A673 (cell line): ENCODE results near the gene GUCA2B.

Experiments used
- EZH2 ChIP-seq: fragments of 200-600 bp; sonication (generic); IDR thresholded peaks from 2 replicates; pipeline ENCODE4 v1.6.1; 2017; ENCODE audit warnings: borderline replicate concordance, low read depth, mild to moderate bottlenecking, mixed read lengths, antibody characterized with exemption, low read length; ENCODE audit not compliant: poor library complexity, severe bottlenecking
- TF ChIP-seq, protein P1 (sequence below): fragments of 300-800, 200-600 bp; sonication (generic); conservative IDR thresholded peaks from 2 replicates; pipeline ENCODE4 v1.5.1; 2017; ENCODE audit warnings: low read depth, mild to moderate bottlenecking, antibody characterized with exemption, low read length, moderate library complexity, mixed read lengths

DNA sequence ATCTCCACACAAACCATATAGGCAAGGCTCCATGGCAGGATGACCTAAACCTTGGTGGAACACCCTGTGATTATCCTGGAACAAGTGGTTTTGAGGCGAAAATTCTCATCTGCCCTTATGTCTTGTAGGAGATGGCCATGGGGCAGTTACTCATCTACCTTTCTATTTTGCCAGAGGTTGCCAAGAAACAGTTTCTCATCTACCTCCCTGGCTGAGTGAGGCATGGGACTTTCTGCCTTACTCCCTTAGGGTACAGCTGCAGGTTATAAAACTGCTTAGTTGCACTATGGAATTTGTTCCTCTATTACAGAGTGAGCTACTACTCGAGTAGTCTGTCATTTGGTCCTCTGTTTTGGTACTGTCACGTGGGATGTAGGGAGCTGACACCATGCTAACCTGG lies 42.6 kb downstream of the GUCA2B start:
- TF ChIP-seq, protein P1, sequence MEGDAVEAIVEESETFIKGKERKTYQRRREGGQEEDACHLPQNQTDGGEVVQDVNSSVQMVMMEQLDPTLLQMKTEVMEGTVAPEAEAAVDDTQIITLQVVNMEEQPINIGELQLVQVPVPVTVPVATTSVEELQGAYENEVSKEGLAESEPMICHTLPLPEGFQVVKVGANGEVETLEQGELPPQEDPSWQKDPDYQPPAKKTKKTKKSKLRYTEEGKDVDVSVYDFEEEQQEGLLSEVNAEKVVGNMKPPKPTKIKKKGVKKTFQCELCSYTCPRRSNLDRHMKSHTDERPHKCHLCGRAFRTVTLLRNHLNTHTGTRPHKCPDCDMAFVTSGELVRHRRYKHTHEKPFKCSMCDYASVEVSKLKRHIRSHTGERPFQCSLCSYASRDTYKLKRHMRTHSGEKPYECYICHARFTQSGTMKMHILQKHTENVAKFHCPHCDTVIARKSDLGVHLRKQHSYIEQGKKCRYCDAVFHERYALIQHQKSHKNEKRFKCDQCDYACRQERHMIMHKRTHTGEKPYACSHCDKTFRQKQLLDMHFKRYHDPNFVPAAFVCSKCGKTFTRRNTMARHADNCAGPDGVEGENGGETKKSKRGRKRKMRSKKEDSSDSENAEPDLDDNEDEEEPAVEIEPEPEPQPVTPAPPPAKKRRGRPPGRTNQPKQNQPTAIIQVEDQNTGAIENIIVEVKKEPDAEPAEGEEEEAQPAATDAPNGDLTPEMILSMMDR, result no peak
- no peak for TF ChIP-seq EZH2
